ENCODE measurements around the gene CHCHD10. TPM values are rescaled to one million over a fixed set of nuclear protein-coding genes. Genes with fewer than 3 reads are reported as not detected.

CHCHD10 gene
- total and polyA plus RNA-seq, 10 of the 15 experiments (the other 5 are each of a cell fraction or from before 2014, with no cell fraction given): 13.2 to 241 (median 128) TPM

DNA sequence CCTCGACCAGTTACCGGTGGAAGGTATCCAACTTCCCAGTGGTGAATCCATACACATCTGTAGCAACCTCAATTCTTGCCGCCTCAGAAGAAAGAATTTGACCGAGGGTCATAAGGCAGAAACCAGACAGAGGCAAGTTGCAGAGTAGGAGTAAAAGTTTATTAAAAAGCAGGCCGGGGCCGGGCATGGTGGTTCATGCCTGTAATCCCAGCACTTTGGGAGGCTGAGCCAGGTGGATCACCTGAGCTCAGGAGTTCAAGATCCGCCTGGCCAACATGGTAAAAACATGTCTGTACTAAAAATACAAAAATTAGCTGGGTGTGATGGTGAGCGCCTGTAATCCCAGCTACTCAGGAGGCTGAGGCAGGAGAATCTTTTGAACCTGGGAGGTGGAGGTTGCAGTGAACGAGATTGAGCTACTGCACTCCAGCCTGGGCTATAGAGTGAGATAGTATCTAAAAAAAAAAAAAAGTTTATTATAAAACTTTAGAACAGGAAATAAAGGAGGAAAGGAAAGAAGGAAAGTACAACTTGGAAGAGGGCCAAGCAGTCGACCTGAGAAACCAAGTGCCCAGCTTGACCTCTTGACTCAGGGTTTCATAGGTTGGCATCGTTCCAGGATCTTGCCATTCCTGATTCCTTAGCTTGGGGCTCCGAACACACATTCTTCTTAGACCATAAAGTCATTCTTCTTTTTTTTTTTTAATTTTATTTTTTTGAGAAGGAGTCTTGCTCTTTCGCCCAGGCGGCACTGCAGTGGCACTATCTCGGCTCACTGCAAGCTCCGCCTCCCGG, 49.2 kb downstream of the CHCHD10 start:
- Histone ChIP-seq H3K27me3 (replicated peaks in 1 of 2; ENCODE audit: control insufficient read depth in 2 of 2, insufficient read depth in 2 of 2, low read length in 1 of 2) (no peaks in the 10 kb centered on the region), H3K27ac (ENCODE audit: control insufficient read depth, insufficient read depth) (no peak overlapping the region), H3K9ac (ENCODE audit: control insufficient read depth, insufficient read depth, low read length) (no peak overlapping the region), H3K4me2 (ENCODE audit: control insufficient read depth, insufficient read depth) (no peak overlapping the region), H2AFZ (ENCODE audit: control insufficient read depth, low read depth, low read length) (no peak overlapping the region), H4K20me1 (ENCODE audit: control insufficient read depth, insufficient read depth) (no peaks in the 10 kb centered on the region), H3K4me1 (ENCODE audit: control insufficient read depth, insufficient read depth, low read length) (peaks cover 14% of the 10 kb centered on the region), H3K79me2 (ENCODE audit: control insufficient read depth, insufficient read depth, low read length) (peaks cover 12% of the 10 kb centered on the region), H3K9me3 (replicated peaks; ENCODE audit: control insufficient read depth, insufficient read depth, low read length) (no peaks in the 10 kb centered on the region), H3K36me3 (ENCODE audit: control insufficient read depth in 2 of 2, insufficient read depth in 2 of 2, low read length in 1 of 2) (peaks cover 7 to 11% of the 10 kb centered on the region in 2 experiments; a peak in 3 of 4 replicates), H3K4me3 (no peak overlapping the region)
- TF ChIP-seq NBN (IDR thresholded peaks at IDR 0.05) (no peak), RCOR1 (conservative IDR thresholded peaks at IDR 0.05; ENCODE audit: low read depth, low read length) (no peak), SMAD1 (IDR thresholded peaks at IDR 0.05; ENCODE audit: low read depth, partially characterized antibody) (no peak), NR2C1 (IDR thresholded peaks at IDR 0.05) (no peak), MXI1 (IDR thresholded peaks at IDR 0.05; ENCODE audit: low read depth, low read length) (no peak), ATF7 (IDR thresholded peaks at IDR 0.05; ENCODE audit: low read depth) (no peak), KLF5 (IDR thresholded peaks at IDR 0.05; ENCODE audit: partially characterized antibody) (no peak), TARDBP (IDR thresholded peaks at IDR 0.05; ENCODE audit: borderline replicate concordance) (no peak), FOXK2 (IDR thresholded peaks at IDR 0.05) (no peak), RAD21 (IDR thresholded peaks at IDR 0.05; ENCODE audit: insufficient read depth, low read depth, low read length) (no peak)
- TF ChIP-seq, protein P1, sequence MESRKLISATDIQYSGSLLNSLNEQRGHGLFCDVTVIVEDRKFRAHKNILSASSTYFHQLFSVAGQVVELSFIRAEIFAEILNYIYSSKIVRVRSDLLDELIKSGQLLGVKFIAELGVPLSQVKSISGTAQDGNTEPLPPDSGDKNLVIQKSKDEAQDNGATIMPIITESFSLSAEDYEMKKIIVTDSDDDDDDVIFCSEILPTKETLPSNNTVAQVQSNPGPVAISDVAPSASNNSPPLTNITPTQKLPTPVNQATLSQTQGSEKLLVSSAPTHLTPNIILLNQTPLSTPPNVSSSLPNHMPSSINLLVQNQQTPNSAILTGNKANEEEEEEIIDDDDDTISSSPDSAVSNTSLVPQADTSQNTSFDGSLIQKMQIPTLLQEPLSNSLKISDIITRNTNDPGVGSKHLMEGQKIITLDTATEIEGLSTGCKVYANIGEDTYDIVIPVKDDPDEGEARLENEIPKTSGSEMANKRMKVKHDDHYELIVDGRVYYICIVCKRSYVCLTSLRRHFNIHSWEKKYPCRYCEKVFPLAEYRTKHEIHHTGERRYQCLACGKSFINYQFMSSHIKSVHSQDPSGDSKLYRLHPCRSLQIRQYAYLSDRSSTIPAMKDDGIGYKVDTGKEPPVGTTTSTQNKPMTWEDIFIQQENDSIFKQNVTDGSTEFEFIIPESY (IDR thresholded peaks at IDR 0.05): no peak
- ATAC-seq (no peak), FAIRE-seq (no peak), DNase-seq (ENCODE audit: low read depth, low spot score) (no peak)
- no TSS peak for BruUV-seq (replicated peaks)
- intact Hi-C loops (cut with micrococcal nuclease; ENCODE audit: unreplicated experiment): loop anchor here (1.0 kb wide), 1 partner anchor 8 kb away; no protein-coding TSS in a partner anchor
- 86% methylated on average over 17 of the region's 17 CpGs for WGBS (ENCODE audit: insufficient coverage, insufficient replicate concordance, low lambda C conversion rate, missing lambda C conversion rate)
- RAD21 ChIA-PET (ENCODE audit: unreplicated experiment): no interaction called here
- SMC1A ChIA-PET (ENCODE audit: uncharacterized antibody, unreplicated experiment): interaction anchor here (0.7 kb wide), 1 partner anchor 132 kb away, joined by 4 read pairs; no protein-coding TSS in a partner anchor
- POLR2A ChIA-PET: interaction anchor here (0.7 to 1.7 kb wide), 4 partner anchors 8 to 139 kb away, joined by 3 to 5 read pairs (median 4); partner anchors contain the start of gene SLC2A11
- CTCF ChIA-PET: interaction anchor here (0.6 to 1.2 kb wide), 3 partner anchors 8 to 237 kb away, joined by 3 to 5 read pairs (median 3); partner anchors contain the start of gene ZNF70
- in situ Hi-C loops (cut with MboI): no loop called here

Data from GM12878 (cell line).